ES-I3 (cell line): ENCODE measurements around the gene DOK1.
"Not testable (repeated sequence)": the region's sequence is repeated elsewhere in the genome, so short reads cannot be mapped to it uniquely, and the experiment has no call there.

Experiments used
- H3K36me3 ChIP-seq: 2 replicates; pipeline ENCODE4 v1.6.1; 2013; ENCODE audit warnings: mild to moderate bottlenecking, low read length, control low read depth, moderate library complexity; ENCODE audit not compliant: insufficient read depth
- H3K4me1 ChIP-seq: 2 replicates; pipeline ENCODE4 v1.6.1; 2013; ENCODE audit warnings: mild to moderate bottlenecking, control low read depth, low read length; ENCODE audit not compliant: insufficient read depth
- H3K9ac ChIP-seq: 2 replicates; pipeline ENCODE4 v1.6.1; 2013; ENCODE audit warnings: low read depth, mild to moderate bottlenecking, low read length, moderate library complexity
- H3K9me3 ChIP-seq: 2 replicates; pipeline ENCODE4 v1.6.1; 2013; ENCODE audit warnings: mild to moderate bottlenecking, low read length, moderate library complexity; ENCODE audit not compliant: control insufficient read depth, insufficient read depth

The DOK1 gene

GRCh38 chr2:74550231-74550630 is 4.3 kb upstream of the DOK1 start:
- Histone ChIP-seq H3K36me3 (no peaks in the 10 kb centered on the region), H3K4me1 (peaks cover 7% of the 10 kb centered on the region; the same call in 1 of the 2 replicates), H3K9me3 (no peaks in the 10 kb centered on the region), H3K9ac (no peak overlapping the region)

GRCh38 chr2:74551530-74551929 is 3.0 kb upstream of the DOK1 start:
- Histone ChIP-seq H3K9ac (no peak overlapping the region), H3K9me3 (no peaks in the 10 kb centered on the region), H3K4me1 (peaks cover 11% of the 10 kb centered on the region), H3K36me3 (no peaks in the 10 kb centered on the region)

- peaks cover 11% of the 10 kb centered on the region for H3K4me1 ChIP-seq
- no peak overlapping the region for H3K9ac ChIP-seq
- no peaks in the 10 kb centered on the region for H3K36me3 ChIP-seq
- H3K9me3 ChIP-seq = no peaks in the 10 kb centered on the region
Observed at GRCh38 chr2:74551942-74552913, 2.3 kb upstream of the DOK1 start.

GRCh38 chr2:74552914-74553811 is 1.4 kb upstream of the DOK1 start:
- Histone ChIP-seq H3K9me3 (no peaks in the 10 kb centered on the region), H3K9ac (peak overlapping the region; percentile 91; the same call in 1 of the 2 replicates), H3K4me1 (peaks cover 11% of the 10 kb centered on the region), H3K36me3 (no peaks in the 10 kb centered on the region)

GRCh38 chr2:74554820-74555531 is 456 bp downstream of the DOK1 start:
- H3K9ac ChIP-seq = peak overlapping the region; percentile 91
- H3K9me3 ChIP-seq = no peaks in the 10 kb centered on the region
- peaks cover 17% of the 10 kb centered on the region for H3K4me1 ChIP-seq
- no peaks in the 10 kb centered on the region for H3K36me3 ChIP-seq

GRCh38 chr2:74555610-74556103 is 1.1 kb downstream of the DOK1 start:
- Histone ChIP-seq H3K36me3 (no peaks in the 10 kb centered on the region), H3K9ac (peak overlapping the region; percentile 91; the same call in 1 of the 2 replicates), H3K4me1 (peaks cover 24% of the 10 kb centered on the region), H3K9me3 (no peaks in the 10 kb centered on the region)

- Histone ChIP-seq H3K4me1 (peaks cover 25% of the 10 kb centered on the region), H3K36me3 (no peaks in the 10 kb centered on the region), H3K9me3 (no peaks in the 10 kb centered on the region), H3K9ac (peak overlapping the region; percentile 91; the same call in 1 of the 2 replicates)
Observed at GRCh38 chr2:74556159-74556558, 1.6 kb downstream of the DOK1 start.

- Histone ChIP-seq H3K36me3 (no peaks in the 10 kb centered on the region), H3K9ac (no peak overlapping the region), H3K4me1 (peaks cover 25% of the 10 kb centered on the region), H3K9me3 (no peaks in the 10 kb centered on the region)
Observed at GRCh38 chr2:74556831-74557370, 2.4 kb downstream of the DOK1 start.

GRCh38 chr2:74558284-74559230 is 4.0 kb downstream of the DOK1 start:
- Histone ChIP-seq H3K4me1 (peaks cover 18% of the 10 kb centered on the region), H3K36me3 (no peaks in the 10 kb centered on the region), H3K9me3 (no peaks in the 10 kb centered on the region), H3K9ac (no peak overlapping the region)

GRCh38 chr2:74559912-74560311 is 5.4 kb downstream of the DOK1 start:
- peaks cover 18% of the 10 kb centered on the region for H3K4me1 ChIP-seq
- H3K9ac ChIP-seq = no peak overlapping the region
- no peaks in the 10 kb centered on the region for H3K36me3 ChIP-seq
- no peaks in the 10 kb centered on the region for H3K9me3 ChIP-seq

GRCh38 chr2:74560591-74560990 is 6.1 kb downstream of the DOK1 start:
- Histone ChIP-seq H3K9ac (no peak overlapping the region), H3K9me3 (no peaks in the 10 kb centered on the region), H3K4me1 (peaks cover 17% of the 10 kb centered on the region), H3K36me3 (no peaks in the 10 kb centered on the region)

- not testable (repeated sequence) for H3K9me3 ChIP-seq, H3K9ac ChIP-seq, H3K36me3 ChIP-seq
- H3K4me1 ChIP-seq = peaks cover 14% of the 10 kb centered on the region
Observed at GRCh38 chr2:74561022-74561421, 6.5 kb downstream of the DOK1 start.
